HG03066 (cell line): Measurements from ENCODE around the gene PSPC1.
"Not testable (repeated sequence)": the region's sequence is repeated elsewhere in the genome, so short reads cannot be mapped to it uniquely, and the experiment has no call there.

Source experiments
- ATAC-seq: cut with Tn5 transposase; IDR thresholded peaks from one replicate; pipeline ENCODE4 v1.9.1; 2021; ENCODE audit warnings: low read depth; ENCODE audit not compliant: unreplicated experiment

The PSPC1 gene

GRCh38 chr13:19782727-19783682 is at the start of gene PSPC1:
PSPC1 (minus strand) TSS chr13:19782945; CDS start chr13:19782757, 188 bp downstream.
- ATAC-seq, result peak; percentile 88

DNA sequence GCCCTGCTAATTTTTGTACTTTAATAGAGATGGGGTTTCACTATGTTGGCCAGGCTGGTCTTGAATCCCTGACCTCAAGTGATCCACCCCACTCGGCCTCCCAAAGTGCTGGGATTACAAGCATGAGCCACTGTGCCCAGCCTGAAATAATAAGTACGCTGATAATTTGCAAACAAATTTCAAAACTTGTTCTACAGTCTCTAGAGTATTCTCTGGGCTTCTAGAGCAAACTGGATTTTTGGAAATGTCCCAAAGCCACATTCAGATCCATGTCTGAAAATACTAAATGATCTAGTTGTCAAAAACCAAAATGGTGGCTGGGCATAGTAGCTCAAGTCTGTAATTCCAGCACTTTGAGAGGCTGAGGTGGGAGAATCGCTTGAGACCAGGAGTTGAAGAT is 39.9 kb upstream of the PSPC1 start:
- ATAC-seq, result no peak

DNA sequence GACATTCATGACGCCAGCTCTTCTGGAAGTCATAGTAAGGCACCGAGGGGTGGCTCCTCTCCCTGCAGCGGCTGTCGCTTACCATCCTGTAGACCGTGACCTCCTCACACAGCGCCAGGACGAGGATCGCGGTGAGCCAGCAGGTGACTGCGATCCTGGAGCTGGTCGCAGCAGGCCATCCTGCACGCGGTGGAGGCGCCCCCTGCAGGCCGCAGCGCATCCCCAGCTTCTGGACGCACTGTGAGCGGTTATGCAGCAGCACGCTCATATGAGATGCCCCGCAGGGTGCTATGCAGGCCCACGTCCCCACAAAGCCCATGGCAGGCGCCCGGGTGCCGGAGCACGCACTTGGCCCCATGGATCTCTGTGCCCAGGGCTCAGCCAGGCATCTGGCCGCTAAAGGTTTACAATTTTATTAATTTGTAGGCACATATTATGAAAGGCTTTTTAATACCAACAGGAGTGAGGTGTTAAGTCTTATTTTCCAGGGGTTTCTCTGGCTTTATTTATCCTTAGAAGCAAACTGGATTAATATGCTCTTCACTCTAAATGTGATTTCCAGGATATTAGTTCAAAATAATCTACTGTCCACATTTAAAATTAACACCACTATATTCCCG is 35.6 kb upstream of the PSPC1 start:
- ATAC-seq, result no peak

GRCh38 chr13:19817510-19818158 is 34.9 kb upstream of the PSPC1 start:
- ATAC-seq, result no peak

DNA sequence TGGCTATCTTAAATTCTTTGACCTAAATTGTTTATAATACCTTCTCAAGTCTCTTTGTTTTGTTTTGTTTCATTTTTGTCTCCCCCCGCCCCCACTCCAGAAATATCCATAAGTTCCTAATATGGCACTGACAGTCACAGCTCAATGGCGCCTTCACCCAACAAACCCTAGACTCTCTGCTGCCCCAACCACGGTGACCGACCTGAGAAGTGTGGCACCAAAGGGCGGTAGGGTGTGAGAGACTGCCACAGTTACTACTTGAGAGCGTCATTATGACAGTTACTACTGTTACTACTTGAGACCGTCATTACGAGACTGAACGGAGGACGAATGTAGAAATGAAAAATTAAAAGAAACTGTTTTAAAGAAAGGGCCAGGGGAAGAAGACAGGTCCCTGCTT is 34.4 kb upstream of the PSPC1 start:
- ATAC-seq, result no peak

DNA sequence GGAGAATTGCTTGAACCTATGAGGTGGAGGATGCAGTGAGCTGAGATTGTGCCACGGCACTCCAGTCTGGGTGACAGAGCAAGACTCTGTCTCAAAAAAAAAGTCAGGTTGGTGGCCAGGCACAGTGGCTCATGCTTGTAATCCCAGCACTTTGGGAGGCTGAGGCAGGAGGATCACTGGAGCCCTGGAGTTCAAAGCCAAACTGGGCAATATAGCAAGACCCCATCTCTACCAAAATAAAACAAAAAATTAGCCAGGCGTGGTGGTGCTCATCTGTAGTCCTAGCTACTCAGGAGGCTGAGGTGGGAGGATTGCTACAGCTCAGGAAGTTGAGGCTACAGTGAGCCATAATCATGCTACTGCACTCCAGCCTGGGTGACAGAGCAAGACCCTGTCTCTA is 33.1 kb upstream of the PSPC1 start:
- ATAC-seq, result not testable (repeated sequence)

GRCh38 chr13:19810996-19811881 is 28.5 kb upstream of the PSPC1 start:
- no peak for ATAC-seq

- ATAC-seq, result no peak
Observed at GRCh38 chr13:19810151-19810550, 27.4 kb upstream of the PSPC1 start.

DNA sequence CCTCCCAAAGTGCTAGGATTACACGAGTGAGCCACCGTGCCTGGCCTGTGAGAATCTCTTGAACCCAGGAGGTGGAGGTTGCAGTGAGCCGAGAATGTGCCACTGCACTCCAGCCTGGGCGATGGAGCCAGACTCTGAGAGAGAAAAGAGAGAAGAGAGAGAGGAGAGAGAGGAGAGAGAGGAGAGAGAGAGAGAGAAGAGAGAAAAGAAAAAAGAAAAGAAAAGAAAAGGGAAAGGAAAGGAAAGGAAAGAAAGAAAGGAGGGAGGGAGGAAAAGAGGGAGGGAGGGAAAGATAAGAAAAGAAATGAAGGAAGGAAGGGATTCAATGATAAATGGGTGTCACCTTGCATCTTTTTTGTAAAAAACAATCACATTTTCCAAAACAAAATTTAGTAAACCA is 23.0 kb upstream of the PSPC1 start:
- ATAC-seq, result no peak

DNA sequence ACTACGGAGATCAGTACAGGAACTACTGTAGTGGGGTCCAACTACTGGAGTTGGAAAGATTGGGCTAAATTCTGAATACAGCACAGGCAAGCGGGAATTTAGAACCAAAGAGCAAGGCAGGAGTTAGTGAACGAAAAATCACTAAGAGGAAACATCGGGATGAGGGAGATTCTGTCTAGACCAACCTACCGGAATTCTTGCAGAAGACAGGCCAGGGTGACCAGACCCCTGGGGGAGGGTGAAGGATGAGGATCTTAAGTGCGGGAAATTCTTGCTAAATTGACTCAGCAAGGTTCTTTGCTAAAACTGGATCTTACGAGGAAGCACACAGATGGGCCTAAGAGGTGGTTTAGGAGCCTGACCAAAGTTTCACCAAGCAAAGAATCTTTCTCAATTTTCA is 13.2 kb upstream of the PSPC1 start:
- ATAC-seq, result no peak

- no peak for ATAC-seq
Observed at GRCh38 chr13:19794631-19795030, 11.9 kb upstream of the PSPC1 start.

DNA sequence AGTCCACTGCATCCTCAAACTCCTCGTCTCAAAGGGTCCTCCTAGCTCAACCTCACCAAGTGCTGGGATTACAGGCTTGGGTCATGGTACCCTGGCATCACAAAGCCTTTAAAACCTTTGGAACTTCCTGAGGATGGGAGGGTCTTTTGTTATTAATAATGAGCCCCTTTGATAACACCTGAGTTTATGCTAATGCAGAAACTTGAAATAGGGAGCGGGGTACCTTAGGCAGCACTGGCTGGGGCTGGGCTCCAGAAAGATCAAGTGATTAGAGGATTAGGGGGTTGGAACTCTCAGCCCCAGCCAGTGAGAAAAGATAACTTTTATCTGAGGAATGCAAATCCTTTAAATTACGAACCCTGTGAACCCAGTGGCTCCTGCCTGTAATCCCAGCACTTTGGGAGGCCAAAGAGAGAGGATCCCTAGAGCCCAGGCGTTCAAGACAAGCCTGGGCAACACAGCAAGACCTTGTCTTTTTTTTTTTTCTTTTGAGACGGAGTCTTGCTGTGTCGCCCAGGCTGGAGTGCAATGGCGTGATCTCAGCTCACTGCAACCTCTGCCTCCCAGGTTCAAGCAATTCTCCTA is 9.3 kb upstream of the PSPC1 start:
- no peak for ATAC-seq

- ATAC-seq, result peak; percentile 40
Observed at GRCh38 chr13:19782049-19782726, 557 bp downstream of the PSPC1 start.

GRCh38 chr13:19781526-19781925 is 1.2 kb downstream of the PSPC1 start:
- no peak for ATAC-seq

DNA sequence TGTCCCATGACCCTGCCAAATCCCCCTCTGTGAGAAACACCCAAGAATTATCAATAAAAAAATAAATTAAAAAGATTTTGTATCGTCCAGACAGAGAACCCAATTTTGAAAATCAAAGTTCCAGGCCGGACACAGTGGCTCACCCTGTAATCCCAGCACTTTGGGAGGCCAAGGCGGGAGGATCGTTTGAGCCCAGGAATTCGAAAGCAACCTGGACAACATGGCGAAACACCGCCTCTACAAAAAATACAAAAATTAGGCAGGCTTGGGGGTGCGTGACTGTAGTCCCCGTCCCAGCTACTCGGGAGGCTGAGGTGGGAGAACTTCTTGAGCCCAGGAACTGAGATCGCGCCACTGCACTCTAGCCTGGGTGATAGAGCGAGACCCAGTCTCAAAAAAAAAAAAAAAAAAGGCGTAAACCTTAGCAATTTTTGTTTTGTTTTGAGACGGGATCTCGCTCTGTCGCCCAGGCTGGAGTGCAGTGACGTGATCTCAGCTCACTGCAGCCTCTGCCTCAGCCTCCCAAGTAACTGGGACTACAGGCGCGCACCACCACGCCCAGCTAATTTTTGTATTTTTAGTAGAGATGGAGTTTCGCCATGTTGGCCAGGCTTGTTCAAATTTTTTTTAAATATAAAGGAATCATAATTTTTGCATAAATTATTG is 1.9 kb downstream of the PSPC1 start:
- ATAC-seq, result not testable (repeated sequence)

DNA sequence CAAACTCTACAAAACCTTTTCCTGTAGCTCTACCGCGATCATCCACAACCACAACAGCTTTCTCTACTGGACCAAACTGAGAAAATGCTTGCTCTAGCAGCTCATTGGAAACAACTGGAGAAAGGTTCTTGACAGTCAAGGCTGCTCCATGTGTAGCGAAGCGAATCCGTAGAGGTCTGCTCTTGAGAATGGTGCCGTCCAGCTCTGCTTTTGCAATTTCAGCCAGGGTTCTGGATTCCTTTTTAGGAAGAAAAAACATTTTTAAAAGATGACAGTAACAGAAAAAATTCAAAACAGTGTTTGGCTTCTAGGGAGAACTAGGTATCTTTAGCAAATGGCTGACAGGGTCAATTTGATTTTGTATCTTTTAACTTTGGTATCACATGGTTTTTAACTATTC is 10.4 kb downstream of the PSPC1 start:
- no peak for ATAC-seq

GRCh38 chr13:19769854-19770253 is 12.9 kb downstream of the PSPC1 start:
- ATAC-seq, result no peak

DNA sequence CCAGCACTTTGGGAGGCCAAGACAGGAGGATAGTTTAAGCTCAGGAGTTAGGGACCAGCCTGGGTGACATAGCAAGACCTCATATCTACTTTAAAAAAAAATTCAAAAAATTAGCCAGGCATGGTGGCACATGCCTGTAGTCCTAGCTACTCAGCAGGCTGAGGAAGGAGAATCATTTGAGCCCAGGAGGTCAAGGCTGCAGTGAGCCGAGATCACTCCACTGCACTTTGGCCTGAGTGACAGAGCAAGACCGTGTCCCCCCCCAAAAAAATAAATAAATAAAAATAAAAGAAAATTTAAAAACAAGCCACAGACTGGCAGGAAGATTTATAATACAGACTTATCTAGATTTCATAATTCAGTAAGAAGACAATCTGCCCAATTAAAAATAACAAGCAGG is 14.8 kb downstream of the PSPC1 start:
- ATAC-seq, result no peak

DNA sequence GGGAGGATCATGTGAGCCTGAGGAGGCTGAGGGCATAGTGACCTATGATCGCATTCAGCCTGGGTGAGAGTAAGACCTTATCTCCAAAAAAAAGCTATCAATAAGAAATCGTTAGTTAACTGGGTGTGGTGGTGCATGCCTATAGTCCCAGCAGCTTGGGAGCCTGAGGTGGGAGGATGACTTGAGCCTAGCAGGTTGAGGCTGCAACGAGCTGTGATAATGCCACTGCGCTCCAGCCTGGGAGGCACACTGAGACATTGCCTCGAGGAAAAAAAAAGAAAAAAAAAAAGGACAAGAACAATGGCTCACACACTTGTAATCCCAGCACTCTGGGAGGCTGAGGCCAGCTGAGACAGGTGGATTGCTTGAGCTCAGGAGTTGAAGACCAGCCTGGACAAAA is 16.2 kb downstream of the PSPC1 start:
- no peak for ATAC-seq
